Karpas-422 (cell line): ENCODE data around the gene KCNG3. TPM values are rescaled to one million over a fixed set of nuclear protein-coding genes. Genes with fewer than 3 reads are reported as not detected.
"Not testable (repeated sequence)": the region's sequence is repeated elsewhere in the genome, so short reads cannot be mapped to it uniquely, and the experiment has no call there.

Experiments used
- DNase-seq: peaks from one replicate; pipeline ENCODE4 v3.0.0-alpha.2; 2015
- H2AFZ ChIP-seq: fragments of 200-600 bp; sonication (generic); 2 replicates; pipeline ENCODE4 v1.6.1; 2014; ENCODE audit warnings: antibody characterized with exemption, low read length, mixed read lengths
- H3K27ac ChIP-seq: fragments of 200-600 bp; sonication (generic); 2 replicates; pipeline ENCODE4 v1.5.1; 2014; ENCODE audit warnings: mild to moderate bottlenecking, low read length, moderate library complexity
- H3K27me3 ChIP-seq: fragments of 200-600 bp; sonication (generic); 2 replicates; pipeline ENCODE4 v1.6.1; 2014; ENCODE audit warnings: low read length, mixed read lengths
- H3K36me3 ChIP-seq: fragments of 200-600 bp; sonication (generic); 2 replicates; pipeline ENCODE4 v1.6.1; 2014; ENCODE audit warnings: low read length, mixed read lengths; ENCODE audit not compliant: insufficient read depth
- H3K4me1 ChIP-seq: fragments of 200-600 bp; sonication (generic); 2 replicates; pipeline ENCODE4 v1.6.1; 2014; ENCODE audit warnings: mild to moderate bottlenecking, low read length, mixed read lengths
- H3K4me2 ChIP-seq: fragments of 200-600 bp; sonication (generic); 2 replicates; pipeline ENCODE4 v1.6.1; 2014; ENCODE audit warnings: low read length, low read depth, mild to moderate bottlenecking; ENCODE audit not compliant: poor library complexity, severe bottlenecking
- H3K4me3 ChIP-seq: fragments of 200-600 bp; sonication (generic); 2 replicates; pipeline ENCODE4 v1.5.1; 2014; ENCODE audit warnings: mild to moderate bottlenecking, antibody characterized with exemption, low read length, mixed read lengths
- H3K79me2 ChIP-seq: fragments of 200-600 bp; sonication (generic); 2 replicates; pipeline ENCODE4 v1.6.1; 2014; ENCODE audit warnings: mild to moderate bottlenecking, low read length, mixed read lengths
- H3K9ac ChIP-seq: fragments of 200-600 bp; sonication (generic); 2 replicates; pipeline ENCODE4 v1.6.0; 2014; ENCODE audit warnings: low read length
- H3K9me2 ChIP-seq: fragments of 200-600 bp; sonication (generic), shearing (Covaris generic); replicated peaks from 2 replicates; pipeline ENCODE4 v1.6.0; 2014; ENCODE audit warnings: mild to moderate bottlenecking, low read length, moderate library complexity; ENCODE audit not compliant: insufficient read depth
- H3K9me3 ChIP-seq: fragments of 300-700, 200-600 bp; sonication (generic); 2 replicates; pipeline ENCODE4 v1.6.1; 2014; ENCODE audit warnings: low read length, mixed read lengths
- H4K20me1 ChIP-seq: fragments of 200-600 bp; sonication (generic); 2 replicates; pipeline ENCODE4 v1.6.1; 2014; ENCODE audit warnings: mild to moderate bottlenecking, antibody characterized with exemption, low read length, low read depth; ENCODE audit not compliant: insufficient read depth
- total RNA-seq: library from RNA; depleted of rRNA; stranded (reverse); fragments of >200 nt; shearing (Covaris generic); gene quantifications from 2 replicates; pipeline ENCODE4 v1.2.3, GENCODE V29; 2014; ENCODE audit warnings: low replicate concordance

Gene KCNG3
- total RNA-seq, 1 experiment from 2014 or later = not detected

DNA sequence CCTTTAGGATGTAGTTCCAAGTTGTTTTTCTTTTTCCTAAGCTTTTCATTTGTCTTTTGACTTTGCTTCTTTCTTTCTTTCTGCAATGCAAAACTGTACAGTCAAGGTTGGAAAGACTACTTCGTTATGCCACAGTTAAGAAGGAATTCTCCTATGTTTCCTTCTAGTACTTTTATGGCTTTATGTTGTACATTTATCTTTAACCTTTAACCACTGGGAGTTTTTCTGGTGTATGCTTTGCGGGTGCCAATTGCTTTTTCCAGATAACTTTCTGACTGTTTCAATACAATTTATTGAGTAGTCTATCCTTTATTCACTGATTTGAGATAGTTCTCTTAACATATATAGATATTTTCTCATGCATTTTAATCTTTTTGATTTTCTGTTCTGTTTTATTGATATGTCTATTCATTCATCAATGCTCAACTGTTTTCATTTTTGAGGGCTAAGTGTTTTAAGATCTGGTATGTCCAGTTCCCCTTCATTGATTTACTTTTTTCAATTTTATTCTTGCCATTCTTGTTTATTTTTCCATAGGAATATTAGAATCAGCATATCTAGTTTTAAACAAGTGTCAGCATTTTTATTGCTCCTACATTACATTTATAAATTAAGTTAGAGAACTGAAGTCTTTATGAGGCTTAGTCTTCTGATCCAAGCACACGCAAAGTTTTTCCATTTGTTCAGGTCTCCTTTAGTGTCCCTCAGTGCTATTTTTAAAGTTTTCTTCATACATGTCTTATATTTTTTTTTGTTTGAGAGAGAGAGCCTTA, 82.9 kb downstream of the KCNG3 start:
- no peak overlapping the region for H3K4me3 ChIP-seq
- H3K36me3 ChIP-seq = no peaks in the 10 kb centered on the region
- H3K4me1 ChIP-seq = no peaks in the 10 kb centered on the region
- H2AFZ ChIP-seq = no peak overlapping the region
- H3K27ac ChIP-seq = no peak overlapping the region
- H3K4me2 ChIP-seq = no peak overlapping the region
- no peaks in the 10 kb centered on the region for H3K27me3 ChIP-seq
- H3K79me2 ChIP-seq = no peaks in the 10 kb centered on the region
- peaks cover 10% of the 10 kb centered on the region; the same call in 1 of the 2 replicates for H3K9me3 ChIP-seq
- H3K9me2 ChIP-seq = no peaks in the 10 kb centered on the region
- DNase-seq = no peak
- no peaks in the 10 kb centered on the region for H4K20me1 ChIP-seq
- H3K9ac ChIP-seq = no peak overlapping the region

DNA sequence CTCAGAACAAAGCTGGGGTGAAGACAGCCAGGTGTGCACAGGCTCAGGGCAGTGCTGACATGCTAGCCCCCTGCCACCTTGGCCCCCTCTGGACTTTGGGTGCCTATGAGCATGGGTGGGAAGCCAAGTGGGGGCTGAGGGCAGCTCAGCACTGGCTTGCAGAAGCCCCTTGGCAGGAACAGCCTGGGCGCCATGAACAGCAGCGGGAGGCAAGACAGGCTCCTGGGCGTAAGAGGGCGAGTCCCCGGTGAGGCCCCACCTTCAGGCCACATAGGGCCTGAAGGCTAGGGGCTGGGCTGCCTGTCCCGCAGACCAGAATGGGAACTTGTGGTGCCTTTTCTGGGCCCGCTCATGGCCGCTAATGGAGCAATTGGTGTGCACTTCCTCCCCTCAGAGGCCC, 85.8 kb downstream of the KCNG3 start:
- H3K36me3 ChIP-seq = no peaks in the 10 kb centered on the region
- H3K4me1 ChIP-seq = no peaks in the 10 kb centered on the region
- H3K79me2 ChIP-seq = no peaks in the 10 kb centered on the region
- H3K4me3 ChIP-seq = no peak overlapping the region
- H3K9me3 ChIP-seq = no peaks in the 10 kb centered on the region
- H3K9me2 ChIP-seq = no peaks in the 10 kb centered on the region
- no peaks in the 10 kb centered on the region for H4K20me1 ChIP-seq
- H3K9ac ChIP-seq = no peak overlapping the region
- no peaks in the 10 kb centered on the region for H3K27me3 ChIP-seq
- H2AFZ ChIP-seq = no peak overlapping the region
- H3K27ac ChIP-seq = no peak overlapping the region
- no peak for DNase-seq
- no peak overlapping the region for H3K4me2 ChIP-seq

DNA sequence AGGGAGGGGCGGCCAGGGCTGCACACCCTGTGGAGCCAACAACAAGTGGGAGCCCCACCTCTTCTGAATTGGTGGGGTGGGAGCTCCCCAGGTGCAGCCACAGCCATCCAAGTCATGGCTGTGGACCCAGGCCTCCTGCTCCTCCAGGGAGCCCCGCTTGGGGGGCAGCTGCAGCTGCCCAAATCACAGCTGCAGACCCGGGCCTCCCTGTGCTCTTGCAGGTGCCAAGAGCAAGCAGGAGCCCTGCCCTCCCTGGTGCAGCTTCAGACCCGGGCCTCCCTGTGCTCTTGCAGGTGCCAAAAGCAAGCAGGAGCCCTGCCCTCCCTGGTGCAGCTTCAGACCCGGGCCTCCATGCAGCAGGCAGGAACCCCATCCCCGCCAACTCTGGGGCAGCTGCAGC, 86.3 kb downstream of the KCNG3 start:
- no peak overlapping the region for H3K4me3 ChIP-seq
- no peak overlapping the region for H3K9ac ChIP-seq
- no peak overlapping the region for H2AFZ ChIP-seq
- no peaks in the 10 kb centered on the region for H3K79me2 ChIP-seq
- no peak for DNase-seq
- no peaks in the 10 kb centered on the region for H4K20me1 ChIP-seq
- H3K27me3 ChIP-seq = no peaks in the 10 kb centered on the region
- H3K27ac ChIP-seq = no peak overlapping the region
- no peaks in the 10 kb centered on the region for H3K9me3 ChIP-seq
- no peaks in the 10 kb centered on the region for H3K36me3 ChIP-seq
- no peaks in the 10 kb centered on the region for H3K9me2 ChIP-seq
- no peaks in the 10 kb centered on the region for H3K4me1 ChIP-seq
- no peak overlapping the region for H3K4me2 ChIP-seq

DNA sequence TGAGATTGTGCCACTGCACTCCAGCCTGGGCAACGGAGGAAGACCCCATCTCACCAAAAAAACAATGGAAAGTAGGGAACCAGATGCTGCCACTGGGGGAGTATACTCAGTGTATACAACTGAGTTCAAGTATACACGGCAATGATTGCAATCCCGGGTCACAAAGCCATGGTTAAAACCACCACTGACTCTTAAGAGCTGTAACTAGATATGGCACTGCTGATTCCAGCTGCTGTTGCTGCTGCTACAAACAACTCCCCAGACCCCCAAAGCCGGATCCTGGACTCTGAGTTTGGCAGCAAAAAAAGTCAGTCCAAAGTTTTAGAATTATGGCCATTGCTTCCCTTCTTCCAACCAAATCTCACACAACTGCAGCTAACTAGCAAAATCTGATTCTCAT, 89.1 kb downstream of the KCNG3 start:
- no peak overlapping the region for H3K9ac ChIP-seq
- H3K27me3 ChIP-seq = no peaks in the 10 kb centered on the region
- DNase-seq = no peak
- no peaks in the 10 kb centered on the region for H4K20me1 ChIP-seq
- H2AFZ ChIP-seq = no peak overlapping the region
- no peak overlapping the region for H3K4me2 ChIP-seq
- H3K27ac ChIP-seq = no peak overlapping the region
- H3K4me3 ChIP-seq = no peak overlapping the region
- H3K9me2 ChIP-seq = no peaks in the 10 kb centered on the region
- H3K4me1 ChIP-seq = no peaks in the 10 kb centered on the region
- no peaks in the 10 kb centered on the region for H3K36me3 ChIP-seq
- no peaks in the 10 kb centered on the region for H3K79me2 ChIP-seq
- no peaks in the 10 kb centered on the region for H3K9me3 ChIP-seq

DNA sequence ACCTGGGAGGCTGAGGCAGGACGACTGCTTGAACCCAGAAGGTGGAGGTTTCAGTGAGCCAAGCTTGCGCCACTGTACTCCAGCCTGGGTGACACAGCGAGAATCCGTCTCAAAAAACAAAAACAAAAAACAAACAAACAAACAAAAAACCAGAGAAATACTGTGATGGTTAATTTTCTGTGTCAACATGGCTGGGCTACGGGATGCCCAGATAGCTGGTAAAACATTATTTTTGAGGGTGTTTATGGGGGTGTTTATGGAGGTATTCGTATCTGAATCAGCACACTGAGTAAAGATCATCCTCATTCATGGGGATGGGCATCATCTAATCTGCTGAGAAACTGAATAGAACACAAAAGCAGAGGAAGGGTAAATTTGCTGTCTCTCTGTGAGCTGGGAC, 92.0 kb downstream of the KCNG3 start:
- Histone ChIP-seq H4K20me1 (no peaks in the 10 kb centered on the region), H3K9me2 (no peaks in the 10 kb centered on the region), H3K4me2 (no peak overlapping the region), H3K4me1 (no peaks in the 10 kb centered on the region), H3K4me3 (no peak overlapping the region), H3K27me3 (no peaks in the 10 kb centered on the region), H3K36me3 (no peaks in the 10 kb centered on the region), H2AFZ (no peak overlapping the region), H3K9me3 (no peaks in the 10 kb centered on the region), H3K9ac (no peak overlapping the region), H3K27ac (no peak overlapping the region), H3K79me2 (no peaks in the 10 kb centered on the region)
- no peak for DNase-seq

DNA sequence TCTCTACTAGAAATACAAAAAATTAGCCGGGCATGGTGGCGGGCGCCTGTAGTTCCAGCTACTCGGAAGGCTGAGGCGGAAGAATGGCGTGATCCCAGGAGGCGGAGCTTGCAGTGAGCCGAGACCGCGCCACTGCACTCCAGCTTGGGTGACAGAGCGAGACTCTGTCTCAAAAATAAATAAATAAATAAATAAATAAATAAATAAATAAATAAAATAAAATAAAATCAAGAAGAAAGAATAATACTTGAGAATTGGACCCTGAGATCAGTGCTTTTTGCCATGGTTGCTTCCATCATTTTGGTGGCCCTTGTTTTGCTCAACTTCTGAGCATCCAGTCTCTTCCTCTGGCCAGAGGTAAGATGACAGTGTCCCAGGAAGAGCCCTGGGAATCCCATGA, 95.7 kb downstream of the KCNG3 start:
- H4K20me1 ChIP-seq, H3K4me2 ChIP-seq: not testable (repeated sequence)

DNA sequence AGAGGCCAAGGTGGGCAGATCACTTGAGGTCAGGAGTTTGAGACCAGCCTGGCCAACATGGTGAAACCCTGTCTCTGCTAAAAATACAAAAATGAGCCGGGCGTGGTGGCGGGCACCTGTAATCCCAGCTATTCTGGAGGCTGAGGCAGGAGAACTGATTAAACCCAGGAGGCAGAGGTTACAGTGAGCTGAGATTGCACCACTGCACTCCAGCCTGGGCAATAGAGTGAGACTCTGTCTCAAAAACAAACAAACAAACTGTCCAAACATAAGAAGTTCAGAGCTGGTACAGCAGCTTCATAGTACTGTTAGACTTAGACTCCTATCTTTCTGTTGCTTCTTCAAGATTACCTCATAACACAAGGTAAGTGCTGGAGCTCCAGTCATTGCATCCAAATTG, 100.5 kb downstream of the KCNG3 start:
- H3K9ac ChIP-seq, H3K4me2 ChIP-seq, DNase-seq, H3K9me3 ChIP-seq, H3K4me3 ChIP-seq, H3K79me2 ChIP-seq, H2AFZ ChIP-seq, H3K36me3 ChIP-seq, H3K9me2 ChIP-seq, H3K27me3 ChIP-seq, H4K20me1 ChIP-seq, H3K27ac ChIP-seq: not testable (repeated sequence)
- H3K4me1 ChIP-seq = peaks cover 19% of the 10 kb centered on the region

More for the DNA sequence above, 95.7 kb downstream of the KCNG3 start:
- not testable (repeated sequence) for H3K4me3 ChIP-seq, H3K9me3 ChIP-seq, H3K27ac ChIP-seq, H3K79me2 ChIP-seq, H2AFZ ChIP-seq, H3K9me2 ChIP-seq, H3K9ac ChIP-seq, H3K36me3 ChIP-seq, H3K4me1 ChIP-seq, DNase-seq, H3K27me3 ChIP-seq

DNA sequence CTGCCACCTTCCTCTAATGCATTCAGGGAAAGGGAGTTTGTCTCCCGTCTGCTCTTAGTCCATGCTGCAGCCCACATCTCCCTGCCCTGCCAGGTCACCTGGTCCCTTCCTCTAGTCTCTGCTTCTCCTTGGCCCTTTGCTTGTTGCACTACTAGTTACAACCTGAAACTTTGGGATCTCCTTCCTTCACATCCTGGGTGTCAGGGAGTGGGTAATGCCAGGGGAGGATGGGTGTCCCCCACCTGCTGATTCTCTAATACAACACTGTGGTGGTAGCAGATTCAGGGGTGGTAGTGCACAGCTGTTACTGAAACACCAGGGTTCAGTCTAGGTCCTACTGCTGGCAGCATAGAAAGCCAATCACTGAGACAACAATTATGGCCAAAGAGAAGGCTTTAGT, 101.6 kb downstream of the KCNG3 start:
- Histone ChIP-seq H3K9me2 (no peaks in the 10 kb centered on the region), H4K20me1 (no peaks in the 10 kb centered on the region), H3K27ac (no peak overlapping the region), H3K4me1 (peaks cover 24% of the 10 kb centered on the region), H3K9ac (no peak overlapping the region), H3K79me2 (no peaks in the 10 kb centered on the region), H3K27me3 (no peaks in the 10 kb centered on the region), H3K4me3 (no peak overlapping the region), H2AFZ (no peak overlapping the region), H3K36me3 (no peaks in the 10 kb centered on the region), H3K4me2 (no peak overlapping the region), H3K9me3 (no peaks in the 10 kb centered on the region)
- no peak for DNase-seq
